Activated naive CD4-positive, alpha-beta T cell treated with Interleukin-2 at 50 U/mL for 16 hours (primary cell): ENCODE results near the gene CDPF1.

Experiments
- DNase-seq: peaks from one replicate; pipeline ENCODE4 v3.0.0-alpha.2; 2020

Gene CDPF1

GRCh38 chr22:46250035-46250782 is at the start of gene CDPF1:
Gene CDPF1, minus strand, starts transcription at chr22:46250293. Its CDS starts 2,009 bp downstream, at chr22:46248284.
- peak; percentile 93 for DNase-seq

GRCh38 chr22:46299101-46299500 is 49.0 kb upstream of the CDPF1 start:
- no peak for DNase-seq

- DNase-seq = no peak
Measured at GRCh38 chr22:46297151-46297812, 47.2 kb upstream of the CDPF1 start.

GRCh38 chr22:46296257-46297150 is 46.4 kb upstream of the CDPF1 start, which contains the start of gene GTSE1:
Gene GTSE1, plus strand, starts transcription at chr22:46296870. Its CDS starts 531 bp downstream, at chr22:46297401.
- peak; percentile 96 for DNase-seq

- no peak for DNase-seq
Measured at GRCh38 chr22:46295277-46295971, 45.3 kb upstream of the CDPF1 start.

- no peak for DNase-seq
Measured at GRCh38 chr22:46294784-46295183, 44.7 kb upstream of the CDPF1 start.

- DNase-seq = no peak
Measured at GRCh38 chr22:46293577-46294260, 43.6 kb upstream of the CDPF1 start.

GRCh38 chr22:46292732-46293131 is 42.6 kb upstream of the CDPF1 start:
- DNase-seq = no peak

GRCh38 chr22:46292173-46292572 is 42.1 kb upstream of the CDPF1 start:
- no peak for DNase-seq

GRCh38 chr22:46290843-46291785 is 41.0 kb upstream of the CDPF1 start:
- DNase-seq = no peak

- no peak for DNase-seq
Measured at GRCh38 chr22:46290121-46290842, 40.2 kb upstream of the CDPF1 start.

GRCh38 chr22:46289244-46289891 is 39.3 kb upstream of the CDPF1 start:
- no peak for DNase-seq

GRCh38 chr22:46288846-46289243 is 38.8 kb upstream of the CDPF1 start:
- no peak for DNase-seq

- DNase-seq = no peak
Measured at GRCh38 chr22:46287873-46288751, 38.0 kb upstream of the CDPF1 start.

- no peak for DNase-seq
Measured at GRCh38 chr22:46286941-46287872, 37.1 kb upstream of the CDPF1 start.

GRCh38 chr22:46286006-46286405 is 35.9 kb upstream of the CDPF1 start:
- no peak for DNase-seq
